KMS-11 (cell line): ENCODE results near the gene ZYX.

Source experiments
- H2AFZ ChIP-seq: fragments of 200-600 bp; sonication (generic); 2 replicates; pipeline ENCODE4 v1.6.1; 2016; ENCODE audit warnings: antibody characterized with exemption, mixed run types, low read depth
- H3K27ac ChIP-seq: fragments of 200-600 bp; sonication (generic); 2 replicates; pipeline ENCODE4 v1.6.1; 2016; ENCODE audit warnings: mild to moderate bottlenecking, mixed run types
- H3K27me3 ChIP-seq: fragments of 200-600 bp; sonication (generic); 2 replicates; pipeline ENCODE4 v1.6.1; 2017; ENCODE audit warnings: mild to moderate bottlenecking, low read depth, mixed run types, moderate library complexity; ENCODE audit not compliant: insufficient read depth
- H3K36me3 ChIP-seq: fragments of 200-600 bp; sonication (generic); 2 replicates; pipeline ENCODE4 v1.6.1; 2017; ENCODE audit warnings: mild to moderate bottlenecking, mixed run types; ENCODE audit not compliant: insufficient read depth
- H3K4me1 ChIP-seq: fragments of 200-600 bp; sonication (generic); 2 replicates; pipeline ENCODE4 v1.6.1; 2016; ENCODE audit warnings: mild to moderate bottlenecking, low read depth, mixed run types; ENCODE audit not compliant: poor library complexity, severe bottlenecking
- H3K4me2 ChIP-seq: fragments of 200-600 bp; sonication (generic); 2 replicates; pipeline ENCODE4 v1.7.0; 2016; ENCODE audit warnings: mild to moderate bottlenecking, mixed run types
- H3K4me3 ChIP-seq: fragments of 200-600 bp; sonication (generic); IDR thresholded peaks from 2 replicates; pipeline ENCODE4 v1.6.1; 2017; ENCODE audit warnings: low read depth, low read length, mixed read lengths; ENCODE audit not compliant: insufficient read depth
- H3K79me2 ChIP-seq: fragments of 200-600 bp; sonication (generic); 2 replicates; pipeline ENCODE4 v1.6.1; 2016; ENCODE audit warnings: low read depth, mixed run types; ENCODE audit not compliant: insufficient read depth
- H3K9ac ChIP-seq: fragments of 200-600 bp; sonication (generic); 2 replicates; pipeline ENCODE4 v1.6.1; 2016; ENCODE audit warnings: mild to moderate bottlenecking, mixed run types
- H4K20me1 ChIP-seq: fragments of 200-600 bp; sonication (generic); 2 replicates; pipeline ENCODE4 v1.6.1; 2016; ENCODE audit warnings: mild to moderate bottlenecking, mixed run types; ENCODE audit not compliant: insufficient read depth
- TF ChIP-seq, protein P1 (sequence below): fragments of 200-600 bp; sonication (generic); conservative IDR thresholded peaks from 2 replicates; pipeline ENCODE4 v1.6.1; 2017; ENCODE audit warnings: low read depth, mild to moderate bottlenecking, antibody characterized with exemption, low read length, moderate library complexity, mixed read lengths

The ZYX gene

DNA sequence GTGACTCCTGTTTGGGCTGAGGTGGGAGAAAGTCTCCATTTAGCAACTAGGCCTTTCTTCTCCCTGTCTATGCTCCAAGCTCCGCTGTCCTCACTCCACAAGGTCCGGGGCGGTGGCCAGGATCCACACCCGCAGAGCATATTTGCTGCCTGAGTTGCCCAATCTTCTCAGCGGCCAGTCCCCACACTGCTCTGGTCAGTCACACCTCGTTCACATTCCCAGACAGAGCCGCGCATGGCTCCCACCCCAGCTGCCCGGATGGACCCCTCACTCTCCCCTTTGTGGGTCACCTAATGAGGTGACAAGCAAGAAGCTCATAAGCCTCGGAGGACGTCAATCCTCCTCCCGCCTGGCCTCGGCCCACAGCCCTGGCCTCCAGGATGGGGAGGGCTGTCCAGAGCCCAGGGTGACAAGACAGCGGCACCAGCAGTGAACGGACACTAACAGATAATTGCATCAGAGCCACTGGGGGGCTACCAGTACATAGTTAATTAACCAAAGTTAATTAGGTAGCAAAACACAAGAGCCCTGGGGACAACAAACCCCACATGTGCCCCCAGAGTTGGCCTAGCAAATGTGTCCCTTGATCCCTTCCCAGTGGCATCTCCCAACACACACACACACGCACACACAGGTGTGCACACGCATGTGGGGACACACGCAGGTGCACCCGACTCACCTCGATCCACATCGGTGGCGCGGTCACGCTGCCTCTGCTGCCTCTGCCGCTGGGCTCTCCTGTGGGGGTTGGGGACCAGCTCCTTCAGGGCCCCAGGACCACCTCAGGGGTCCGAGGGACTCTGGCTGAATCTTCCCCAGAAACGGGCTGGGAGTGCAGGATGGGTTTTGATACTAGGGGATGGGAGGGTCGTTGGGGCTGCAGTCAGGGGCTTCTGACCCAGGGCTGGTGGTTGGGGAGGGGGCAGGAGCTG lies 15.7 kb downstream of the ZYX start:
- TF ChIP-seq, protein P1, sequence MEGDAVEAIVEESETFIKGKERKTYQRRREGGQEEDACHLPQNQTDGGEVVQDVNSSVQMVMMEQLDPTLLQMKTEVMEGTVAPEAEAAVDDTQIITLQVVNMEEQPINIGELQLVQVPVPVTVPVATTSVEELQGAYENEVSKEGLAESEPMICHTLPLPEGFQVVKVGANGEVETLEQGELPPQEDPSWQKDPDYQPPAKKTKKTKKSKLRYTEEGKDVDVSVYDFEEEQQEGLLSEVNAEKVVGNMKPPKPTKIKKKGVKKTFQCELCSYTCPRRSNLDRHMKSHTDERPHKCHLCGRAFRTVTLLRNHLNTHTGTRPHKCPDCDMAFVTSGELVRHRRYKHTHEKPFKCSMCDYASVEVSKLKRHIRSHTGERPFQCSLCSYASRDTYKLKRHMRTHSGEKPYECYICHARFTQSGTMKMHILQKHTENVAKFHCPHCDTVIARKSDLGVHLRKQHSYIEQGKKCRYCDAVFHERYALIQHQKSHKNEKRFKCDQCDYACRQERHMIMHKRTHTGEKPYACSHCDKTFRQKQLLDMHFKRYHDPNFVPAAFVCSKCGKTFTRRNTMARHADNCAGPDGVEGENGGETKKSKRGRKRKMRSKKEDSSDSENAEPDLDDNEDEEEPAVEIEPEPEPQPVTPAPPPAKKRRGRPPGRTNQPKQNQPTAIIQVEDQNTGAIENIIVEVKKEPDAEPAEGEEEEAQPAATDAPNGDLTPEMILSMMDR, result no peak
- no peaks in the 10 kb centered on the region for H3K36me3 ChIP-seq
- no peak overlapping the region for H3K4me2 ChIP-seq
- no peaks in the 10 kb centered on the region for H4K20me1 ChIP-seq
- no peaks in the 10 kb centered on the region for H3K4me1 ChIP-seq
- H3K27ac ChIP-seq, result no peak overlapping the region
- H3K4me3 ChIP-seq, result no peak overlapping the region
- H2AFZ ChIP-seq, result no peak overlapping the region
- H3K27me3 ChIP-seq, result no peaks in the 10 kb centered on the region
- no peak overlapping the region for H3K9ac ChIP-seq
- no peaks in the 10 kb centered on the region for H3K79me2 ChIP-seq

DNA sequence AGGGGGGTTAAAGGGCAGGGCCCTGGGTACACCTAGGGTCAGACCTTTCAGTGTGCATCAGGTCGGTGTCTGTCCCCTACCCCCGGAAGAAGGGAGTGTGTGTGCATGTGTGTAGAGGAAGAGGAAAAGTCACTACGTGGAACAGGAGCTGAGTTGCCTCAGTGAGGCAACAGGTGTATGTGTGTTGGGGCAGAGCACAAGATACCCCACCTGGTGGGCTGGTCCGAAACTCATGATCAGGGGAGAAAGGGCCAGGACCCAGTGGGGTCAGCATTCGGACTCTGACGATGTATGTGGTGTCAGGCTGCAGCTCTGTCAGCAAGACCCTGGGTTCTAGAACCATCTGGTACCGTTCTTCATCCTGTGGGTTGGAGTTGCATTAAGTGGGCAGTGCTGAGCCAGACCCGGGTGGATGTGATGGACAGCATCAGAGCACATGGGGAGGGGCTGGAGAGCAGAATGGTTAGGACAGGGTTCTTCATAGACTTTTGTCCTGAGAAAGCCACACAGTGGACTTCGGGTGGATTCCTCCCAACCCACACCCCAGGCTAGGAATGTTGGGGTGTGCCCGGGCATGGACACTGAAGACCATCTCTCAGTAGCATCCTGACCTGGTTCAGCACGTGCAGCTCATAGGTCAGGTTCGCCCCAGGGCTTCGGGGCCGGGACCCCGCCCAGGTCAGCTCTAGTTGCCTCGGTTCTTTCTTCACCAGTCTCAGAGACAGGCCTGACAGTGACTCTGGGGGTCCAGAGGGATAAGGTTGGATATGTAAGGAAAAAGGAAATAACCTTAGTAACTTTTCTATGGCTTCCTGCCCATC lies 16.8 kb downstream of the ZYX start:
- Histone ChIP-seq H3K27me3 (no peaks in the 10 kb centered on the region), H3K4me2 (no peak overlapping the region), H2AFZ (no peak overlapping the region), H3K79me2 (no peaks in the 10 kb centered on the region), H4K20me1 (no peaks in the 10 kb centered on the region), H3K4me3 (no peak overlapping the region), H3K4me1 (no peaks in the 10 kb centered on the region), H3K27ac (no peak overlapping the region), H3K9ac (no peak overlapping the region), H3K36me3 (no peaks in the 10 kb centered on the region)
- TF ChIP-seq, protein P1, result no peak

DNA sequence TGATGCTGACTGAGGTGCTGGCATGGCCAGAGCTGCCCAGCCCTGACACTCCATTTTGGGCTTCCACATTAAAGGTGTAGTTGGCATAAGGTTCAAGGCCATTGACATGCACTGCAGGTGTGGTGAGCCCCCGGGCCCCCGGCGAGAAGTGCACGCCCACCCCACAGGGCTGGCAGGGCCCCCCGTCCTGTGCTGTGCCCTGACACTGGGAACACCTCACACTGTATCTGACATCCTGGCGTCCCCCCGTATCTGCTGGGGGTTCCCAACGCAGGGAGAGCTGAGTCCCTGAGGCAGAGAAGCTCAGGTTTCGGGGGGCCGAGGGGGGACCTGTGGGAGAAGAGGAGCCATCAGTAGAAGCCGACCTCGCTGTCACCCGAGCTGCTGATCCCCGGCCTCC lies 17.5 kb downstream of the ZYX start:
- no peak overlapping the region for H3K4me2 ChIP-seq
- no peaks in the 10 kb centered on the region for H3K27me3 ChIP-seq
- no peaks in the 10 kb centered on the region for H3K79me2 ChIP-seq
- H3K4me1 ChIP-seq, result no peaks in the 10 kb centered on the region
- H2AFZ ChIP-seq, result no peak overlapping the region
- no peak overlapping the region for H3K27ac ChIP-seq
- TF ChIP-seq, protein P1, result no peak
- no peaks in the 10 kb centered on the region for H4K20me1 ChIP-seq
- H3K4me3 ChIP-seq, result no peak overlapping the region
- H3K36me3 ChIP-seq, result no peaks in the 10 kb centered on the region
- H3K9ac ChIP-seq, result no peak overlapping the region

DNA sequence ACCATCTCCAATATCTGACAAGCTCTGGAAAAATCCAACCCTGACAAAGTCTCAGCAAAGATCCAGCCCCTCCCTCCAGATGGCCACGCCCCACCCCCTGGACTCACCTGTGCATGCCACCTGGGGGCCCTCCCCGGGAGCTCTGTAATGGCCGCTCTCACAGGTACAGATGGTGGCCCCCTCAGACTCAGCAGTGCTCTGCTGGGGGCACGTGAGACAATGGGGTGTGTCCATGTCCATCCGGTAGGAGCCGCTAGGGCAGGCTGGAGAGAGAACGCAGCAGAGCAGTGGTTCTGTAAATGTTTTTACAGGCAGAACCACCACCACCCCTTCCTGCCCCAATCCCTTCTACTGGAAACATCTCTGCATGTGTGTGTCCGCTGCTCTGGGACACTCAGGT lies 18.0 kb downstream of the ZYX start:
- no peak overlapping the region for H3K27ac ChIP-seq
- no peak overlapping the region for H3K9ac ChIP-seq
- no peak overlapping the region for H3K4me2 ChIP-seq
- no peaks in the 10 kb centered on the region for H3K27me3 ChIP-seq
- TF ChIP-seq, protein P1, result no peak
- H3K4me3 ChIP-seq, result no peak overlapping the region
- H3K4me1 ChIP-seq, result no peaks in the 10 kb centered on the region
- no peaks in the 10 kb centered on the region for H3K36me3 ChIP-seq
- H4K20me1 ChIP-seq, result no peaks in the 10 kb centered on the region
- H3K79me2 ChIP-seq, result no peaks in the 10 kb centered on the region
- H2AFZ ChIP-seq, result no peak overlapping the region
